Activated CD4-positive, alpha-beta T cell treated with anti-CD3 and anti-CD28 coated beads for 1 hour (primary cell): ENCODE measurements around the gene ZMYND8.
"Not testable (repeated sequence)": the region's sequence is repeated elsewhere in the genome, so short reads cannot be mapped to it uniquely, and the experiment has no call there.

Experiments
- DNase-seq: peaks from one replicate; pipeline ENCODE4 v3.0.0-alpha.2; 2020

Gene ZMYND8

GRCh38 chr20:47283411-47283810, 73.1 kb downstream of the ZMYND8 start:
- DNase-seq, result no peak

- DNase-seq, result no peak
Observed at GRCh38 chr20:47282864-47283263, 73.6 kb downstream of the ZMYND8 start.

GRCh38 chr20:47281376-47281775, 75.1 kb downstream of the ZMYND8 start:
- DNase-seq, result no peak

GRCh38 chr20:47280668-47281067, 75.8 kb downstream of the ZMYND8 start:
- DNase-seq, result no peak

- DNase-seq, result no peak
Observed at GRCh38 chr20:47280228-47280627, 76.3 kb downstream of the ZMYND8 start.

- no peak for DNase-seq
Observed at GRCh38 chr20:47278907-47279348, 77.6 kb downstream of the ZMYND8 start.

- not testable (repeated sequence) for DNase-seq
Observed at GRCh38 chr20:47277535-47277872, 79.0 kb downstream of the ZMYND8 start.

GRCh38 chr20:47276851-47277534, 79.5 kb downstream of the ZMYND8 start:
- DNase-seq, result no peak

GRCh38 chr20:47276251-47276650, 80.2 kb downstream of the ZMYND8 start:
- DNase-seq, result no peak

- no peak for DNase-seq
Observed at GRCh38 chr20:47275548-47275947, 81.0 kb downstream of the ZMYND8 start.

- no peak for DNase-seq
Observed at GRCh38 chr20:47274401-47275108, 81.9 kb downstream of the ZMYND8 start.

GRCh38 chr20:47273591-47274235, 82.8 kb downstream of the ZMYND8 start:
- no peak for DNase-seq

GRCh38 chr20:47272893-47273590, 83.5 kb downstream of the ZMYND8 start:
- no peak for DNase-seq

- DNase-seq, result no peak
Observed at GRCh38 chr20:47271046-47271615, 85.4 kb downstream of the ZMYND8 start.

GRCh38 chr20:47269309-47270165, 87.0 kb downstream of the ZMYND8 start:
- DNase-seq, result no peak

- no peak for DNase-seq
Observed at GRCh38 chr20:47267621-47268020, 88.9 kb downstream of the ZMYND8 start.

GRCh38 chr20:47266847-47267515, 89.5 kb downstream of the ZMYND8 start:
- no peak for DNase-seq

GRCh38 chr20:47265984-47266383, 90.5 kb downstream of the ZMYND8 start:
- no peak for DNase-seq

GRCh38 chr20:47265214-47265613, 91.3 kb downstream of the ZMYND8 start:
- no peak for DNase-seq

GRCh38 chr20:47264137-47264769, 92.2 kb downstream of the ZMYND8 start:
- not testable (repeated sequence) for DNase-seq

GRCh38 chr20:47263465-47264084, 92.9 kb downstream of the ZMYND8 start:
- DNase-seq, result no peak
